SU-DHL-6 (cell line): ENCODE results near the gene CTDP1.

Source experiments
- CTCF ChIP-seq: fragments of 200-600 bp; sonication (generic); IDR thresholded peaks from one replicate; pipeline ENCODE4 v1.5.1; 2017; ENCODE audit warnings: antibody characterized with exemption, mild to moderate bottlenecking, low read length, moderate library complexity; ENCODE audit not compliant: insufficient read depth, poor library complexity, severe bottlenecking
- EZH2phosphoT487 ChIP-seq: fragments of 200-600 bp; sonication (generic), shearing (Covaris generic); conservative IDR thresholded peaks from 2 replicates; pipeline ENCODE4 v1.6.1; 2018; ENCODE audit warnings: mild to moderate bottlenecking, antibody characterized with exemption, low read length, moderate library complexity, mixed read lengths

- TF ChIP-seq CTCF (no peak), EZH2phosphoT487 (no peak)
These were observed 110.6 kb downstream of the CTDP1 start for GRCh38 chr18:79789901-79790890.
